ENCODE data around the gene SH2D1B. TPM values are rescaled to one million over a fixed set of nuclear protein-coding genes. Genes with fewer than 3 reads are reported as not detected.

The SH2D1B gene
- total RNA-seq, 1 donor from 2014 or later, result not detected

DNA sequence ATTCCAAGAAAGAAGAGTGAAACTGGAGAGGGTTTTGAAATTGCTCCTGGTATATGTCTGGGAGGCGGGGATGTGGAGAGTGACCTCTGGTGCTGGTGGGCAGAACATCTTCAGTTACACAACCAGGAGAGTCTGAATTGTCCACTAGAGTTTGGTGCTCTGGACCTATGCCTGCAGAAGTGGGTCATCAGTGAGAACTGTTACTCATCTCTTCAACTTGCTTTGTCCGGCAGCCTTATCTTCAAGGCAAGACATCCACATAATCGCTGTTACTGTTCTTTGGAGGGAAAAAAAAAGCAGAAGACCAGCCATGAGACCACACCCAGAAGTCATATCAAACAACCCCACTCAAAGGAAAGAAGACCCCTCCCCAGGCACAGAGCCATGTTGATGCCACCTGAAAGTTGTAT is 14.9 kb downstream of the SH2D1B start:
- H3K36me3 Mint-ChIP-seq (ENCODE audit: low read depth), result no peaks in the 10 kb centered on the region
- ChIA-PET POLR2A (no interaction called here), CTCF (no interaction called here)
- peaks cover 21% of the 10 kb centered on the region for H3K27me3 Mint-ChIP-seq
- H3K9me3 Mint-ChIP-seq, result no peaks in the 10 kb centered on the region
- ATAC-seq (ENCODE audit: low read depth), result no peak
- H3K4me1 Mint-ChIP-seq, result no peaks in the 10 kb centered on the region
- H3K27ac Mint-ChIP-seq, result no peak overlapping the region
- intact Hi-C loops (cut with micrococcal nuclease), result no loop called here
- DNase-seq, result no peak
- no peak for TF ChIP-seq CTCF (IDR thresholded peaks at IDR 0.05)
- no peak overlapping the region for H3K4me3 Mint-ChIP-seq

GRCh38 chr1:162396201-162396906 is 15.6 kb downstream of the SH2D1B start:
- POLR2A ChIA-PET, result no interaction called here
- H3K27me3 Mint-ChIP-seq, result peaks cover 21% of the 10 kb centered on the region
- H3K27ac Mint-ChIP-seq, result no peak overlapping the region
- H3K36me3 Mint-ChIP-seq (ENCODE audit: low read depth), result no peaks in the 10 kb centered on the region
- no peaks in the 10 kb centered on the region for H3K9me3 Mint-ChIP-seq
- ATAC-seq (ENCODE audit: low read depth) (no peak), DNase-seq (no peak)
- TF ChIP-seq CTCF (IDR thresholded peaks at IDR 0.05), result no peak
- no peak overlapping the region for H3K4me3 Mint-ChIP-seq
- no peaks in the 10 kb centered on the region for H3K4me1 Mint-ChIP-seq
- intact Hi-C loops (cut with micrococcal nuclease), result no loop called here
- CTCF ChIA-PET, result no interaction called here

DNA sequence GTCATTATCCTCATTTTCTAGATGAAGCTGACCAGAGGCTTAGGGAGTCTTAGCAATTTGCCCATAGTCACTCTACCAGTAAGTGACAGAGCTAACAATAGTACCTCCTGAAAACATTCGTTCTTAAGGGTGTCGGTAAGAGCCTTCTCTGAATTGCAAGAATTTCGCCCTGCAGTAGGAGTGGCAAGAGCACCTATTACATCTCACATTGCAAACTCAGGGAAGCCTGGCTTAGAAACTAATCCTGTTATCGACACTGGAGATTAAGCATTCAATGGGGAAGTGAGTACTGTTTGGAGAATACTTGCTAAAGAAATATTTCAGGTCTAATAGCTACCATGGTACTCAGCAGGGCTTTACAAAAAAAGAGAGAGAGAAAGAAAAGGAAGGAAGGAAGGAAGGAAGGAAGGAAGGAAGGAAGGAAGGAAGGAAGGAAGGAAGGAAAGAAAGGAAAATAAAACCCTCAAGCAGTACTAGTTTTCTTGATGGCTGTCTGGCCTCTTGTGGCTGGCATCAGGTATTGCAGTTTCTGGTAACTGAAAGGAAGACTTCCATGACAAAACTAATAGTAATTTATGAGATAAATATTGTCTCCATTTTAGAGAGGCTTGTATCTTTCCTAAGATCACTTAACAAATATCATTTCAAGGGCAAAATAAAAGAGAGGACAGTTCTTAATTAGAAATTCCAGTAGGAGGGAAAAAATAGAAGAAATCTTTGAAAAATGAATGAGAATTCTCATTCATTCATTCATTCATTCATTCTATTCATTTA is 20.0 kb downstream of the SH2D1B start:
- H3K36me3 Mint-ChIP-seq (ENCODE audit: low read depth), result no peaks in the 10 kb centered on the region
- H3K4me1 Mint-ChIP-seq, result peaks cover 8% of the 10 kb centered on the region
- ChIA-PET POLR2A (no interaction called here), CTCF (interaction anchor here (0.6 to 3.5 kb wide), 3 partner anchors 23 to 336 kb away, joined by 3 to 17 read pairs (median 4); no protein-coding TSS in a partner anchor)
- peaks cover 14% of the 10 kb centered on the region for H3K27me3 Mint-ChIP-seq
- TF ChIP-seq CTCF (IDR thresholded peaks at IDR 0.05), result no peak
- no peak for DNase-seq
- no peak overlapping the region for H3K4me3 Mint-ChIP-seq
- ATAC-seq (ENCODE audit: low read depth), result no peak
- no peak overlapping the region for H3K27ac Mint-ChIP-seq
- intact Hi-C loops (cut with micrococcal nuclease), result loop anchor here (5.0 kb wide), 1 partner anchor 600 kb away; no protein-coding TSS in a partner anchor
- H3K9me3 Mint-ChIP-seq, result no peaks in the 10 kb centered on the region

- no peak overlapping the region for H3K27ac Mint-ChIP-seq
These were observed 21.3 kb downstream of the SH2D1B start for GRCh38 chr1:162390396-162391185.

More at GRCh38 chr1:162390396-162391185, 21.3 kb downstream of the SH2D1B start:
- intact Hi-C loops (cut with micrococcal nuclease), result loop anchor here (5.0 kb wide), 1 partner anchor 598 kb away; no protein-coding TSS in a partner anchor
- CTCF ChIA-PET, result interaction anchor here (3.5 kb wide), 1 partner anchor 334 kb away, joined by 17 read pairs; no protein-coding TSS in a partner anchor
- POLR2A ChIA-PET, result no interaction called here
- no peak overlapping the region for H3K4me3 Mint-ChIP-seq
- ATAC-seq (ENCODE audit: low read depth) (no peak), DNase-seq (no peak)
- no peaks in the 10 kb centered on the region for H3K36me3 Mint-ChIP-seq (ENCODE audit: low read depth)
- no peak for TF ChIP-seq CTCF (IDR thresholded peaks at IDR 0.05)
- no peaks in the 10 kb centered on the region for H3K9me3 Mint-ChIP-seq
- H3K4me1 Mint-ChIP-seq, result peaks cover 8% of the 10 kb centered on the region
- peaks cover 7% of the 10 kb centered on the region for H3K27me3 Mint-ChIP-seq

Measured in activated B cell treated with CpG ODN at 0.5 μM for 24 hours (primary cell).